Hepatocyte (in vitro differentiated cells): ENCODE data around the gene RMI2. TPM values are rescaled to one million over a fixed set of nuclear protein-coding genes. Genes with fewer than 3 reads are reported as not detected.
A peak's percentile ranks its signal among the peaks of the same experiment; 100 is the strongest.

Experiments used
- DNase-seq: peaks from one replicate; pipeline ENCODE4 v3.0.0-alpha.2; 2016; ENCODE audit warnings: low spot score
- H2AFZ ChIP-seq: fragments of 200-600 bp; sonication (generic); 2 replicates; pipeline ENCODE4 v1.6.0; 2016; ENCODE audit warnings: antibody characterized with exemption, mild to moderate bottlenecking
- H3K27ac ChIP-seq: fragments of 200-600 bp; sonication (generic); 2 replicates; pipeline ENCODE4 v1.5.1; 2016; ENCODE audit warnings: mild to moderate bottlenecking
- H3K27me3 ChIP-seq: fragments of 200-600 bp; sonication (generic); 2 replicates; pipeline ENCODE4 v1.6.1; 2016
- H3K36me3 ChIP-seq: fragments of 200-600 bp; sonication (generic); replicated peaks from 2 replicates; pipeline ENCODE4 v1.5.1; 2016; ENCODE audit warnings: low read depth; ENCODE audit not compliant: insufficient read depth
- H3K4me1 ChIP-seq: fragments of 200-600 bp; sonication (generic); 2 replicates; pipeline ENCODE4 v1.5.1; 2016; ENCODE audit warnings: mild to moderate bottlenecking, moderate library complexity; ENCODE audit not compliant: insufficient read depth
- H3K4me2 ChIP-seq: fragments of 200-600 bp; sonication (generic); 2 replicates; pipeline ENCODE4 v1.6.0; 2016
- H3K4me3 ChIP-seq: fragments of 200-600 bp; sonication (generic); 2 replicates; pipeline ENCODE4 v1.5.1; 2016; ENCODE audit warnings: mild to moderate bottlenecking
- H3K79me2 ChIP-seq: fragments of 200-600 bp; sonication (generic); 2 replicates; pipeline ENCODE4 v1.6.0; 2017; ENCODE audit warnings: mild to moderate bottlenecking
- H3K9me2 ChIP-seq: fragments of 200-600 bp; sonication (generic); replicated peaks from 2 replicates; pipeline ENCODE4 v1.6.0; 2017; ENCODE audit warnings: mild to moderate bottlenecking; ENCODE audit not compliant: insufficient read depth
- H3K9me3 ChIP-seq: fragments of 200-600 bp; sonication (generic); 2 replicates; pipeline ENCODE4 v1.5.1; 2016; ENCODE audit warnings: low read depth, mild to moderate bottlenecking
- H4K20me1 ChIP-seq: fragments of 200-600 bp; sonication (generic); 2 replicates; pipeline ENCODE4 v1.6.0; 2016; ENCODE audit warnings: mild to moderate bottlenecking; ENCODE audit not compliant: insufficient read depth, poor library complexity, severe bottlenecking
- EZH2 ChIP-seq: fragments of 200-600 bp; sonication (generic); IDR thresholded peaks from 2 replicates; pipeline ENCODE4 v1.6.1; 2016; ENCODE audit warnings: antibody characterized with exemption, mild to moderate bottlenecking, borderline replicate concordance
- EZH2phosphoT487 ChIP-seq: fragments of 200-600 bp; sonication (generic); IDR thresholded peaks from one replicate; pipeline ENCODE4 v1.6.1; 2018; ENCODE audit warnings: antibody characterized with exemption, mild to moderate bottlenecking, low read depth, moderate library complexity; ENCODE audit not compliant: unreplicated experiment, severe bottlenecking
- WGBS: methylation state at CpG from one replicate; pipeline ENCODE4 v1.1.6; 2016; ENCODE audit warnings: low lambda C conversion rate; ENCODE audit errors: missing lambda C conversion rate; 5-methylcytosine and 5-hydroxymethylcytosine counted together
- polyA plus RNA-seq: library from polyadenylated mRNA; unstranded; fragments of >200 nt; fragmentation: Nextera tagmentation; extraction: Ambion mirVana; gene quantifications from 2 replicates; pipeline ENCODE4 v1.2.1, GENCODE V29; 2016
- total RNA-seq: library from RNA; depleted of rRNA; stranded (reverse); fragments of >200 nt; gene quantifications from 2 replicates; pipeline ENCODE4 v1.2.3, GENCODE V29; 2014
- TF ChIP-seq, protein P1 (sequence below): fragments of 200-600 bp; sonication (generic); IDR thresholded peaks from 2 replicates; pipeline ENCODE4 v1.5.1; 2016; ENCODE audit warnings: antibody characterized with exemption, mild to moderate bottlenecking; ENCODE audit not compliant: poor library complexity

RMI2 gene
- total and polyA plus RNA-seq, 2 experiments from 2014 or later: 9.8 to 11.4 TPM

- Histone ChIP-seq H3K9me3 (no peaks in the 10 kb centered on the region), H2AFZ (no peak overlapping the region), H4K20me1 (no peaks in the 10 kb centered on the region), H3K4me3 (no peak overlapping the region), H3K27me3 (no peaks in the 10 kb centered on the region), H3K9me2 (no peaks in the 10 kb centered on the region), H3K36me3 (no peaks in the 10 kb centered on the region), H3K27ac (peak overlapping the region; percentile 88), H3K4me1 (peaks cover 30% of the 10 kb centered on the region), H3K4me2 (no peak overlapping the region), H3K79me2 (no peaks in the 10 kb centered on the region)
- WGBS: 77% methylated on average over 21 of the region's 21 CpGs
- DNase-seq: peak; percentile 44
- TF ChIP-seq, protein P1, sequence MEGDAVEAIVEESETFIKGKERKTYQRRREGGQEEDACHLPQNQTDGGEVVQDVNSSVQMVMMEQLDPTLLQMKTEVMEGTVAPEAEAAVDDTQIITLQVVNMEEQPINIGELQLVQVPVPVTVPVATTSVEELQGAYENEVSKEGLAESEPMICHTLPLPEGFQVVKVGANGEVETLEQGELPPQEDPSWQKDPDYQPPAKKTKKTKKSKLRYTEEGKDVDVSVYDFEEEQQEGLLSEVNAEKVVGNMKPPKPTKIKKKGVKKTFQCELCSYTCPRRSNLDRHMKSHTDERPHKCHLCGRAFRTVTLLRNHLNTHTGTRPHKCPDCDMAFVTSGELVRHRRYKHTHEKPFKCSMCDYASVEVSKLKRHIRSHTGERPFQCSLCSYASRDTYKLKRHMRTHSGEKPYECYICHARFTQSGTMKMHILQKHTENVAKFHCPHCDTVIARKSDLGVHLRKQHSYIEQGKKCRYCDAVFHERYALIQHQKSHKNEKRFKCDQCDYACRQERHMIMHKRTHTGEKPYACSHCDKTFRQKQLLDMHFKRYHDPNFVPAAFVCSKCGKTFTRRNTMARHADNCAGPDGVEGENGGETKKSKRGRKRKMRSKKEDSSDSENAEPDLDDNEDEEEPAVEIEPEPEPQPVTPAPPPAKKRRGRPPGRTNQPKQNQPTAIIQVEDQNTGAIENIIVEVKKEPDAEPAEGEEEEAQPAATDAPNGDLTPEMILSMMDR: no peak
These were observed 37.4 kb upstream of the RMI2 start for GRCh38 chr16:11307639-11308492.

DNA sequence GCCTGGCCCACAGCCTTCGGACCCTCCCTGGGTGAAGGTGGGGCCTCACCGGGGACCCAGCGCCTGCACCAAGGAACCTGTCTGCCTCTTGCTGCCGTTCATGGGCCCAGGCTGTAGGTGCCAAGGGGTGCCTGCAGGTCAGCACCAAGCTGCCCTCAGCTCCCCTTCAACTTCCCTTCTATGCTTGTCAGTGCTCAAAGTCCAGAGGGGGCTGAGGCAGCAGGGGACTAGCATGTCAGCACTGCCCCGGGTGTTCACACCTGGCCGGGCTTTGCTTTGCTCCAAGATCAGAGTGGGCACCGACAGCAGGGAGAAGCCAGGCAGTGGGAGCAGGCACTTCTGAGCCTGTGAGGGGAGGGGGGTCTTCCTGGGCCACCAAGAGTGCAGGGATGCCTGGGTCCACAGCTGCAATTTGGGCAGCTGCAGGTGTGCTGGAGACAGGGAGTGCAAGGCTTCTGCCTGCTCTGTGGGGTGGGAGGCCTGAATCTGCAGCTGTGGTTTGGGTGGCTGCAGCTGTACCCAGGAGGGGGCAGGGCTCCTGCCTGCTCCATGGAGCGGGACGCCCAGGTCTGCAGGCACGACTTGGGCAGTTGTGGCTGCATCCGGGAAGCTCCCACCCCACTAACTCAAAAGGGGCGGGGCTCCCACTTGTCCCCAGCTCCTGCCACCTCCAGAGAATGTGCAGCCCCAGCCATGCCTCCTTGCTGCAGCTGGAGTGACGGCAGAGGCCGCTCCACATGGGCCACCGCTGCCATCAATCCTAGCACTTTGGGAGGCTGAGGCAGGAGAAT lies 36.6 kb upstream of the RMI2 start:
- no peak for DNase-seq

GRCh38 chr16:11309895-11310633 lies 35.2 kb upstream of the RMI2 start:
- Histone ChIP-seq H4K20me1 (no peaks in the 10 kb centered on the region), H3K4me2 (no peak overlapping the region), H3K27ac (peak overlapping the region; percentile 16), H3K27me3 (no peaks in the 10 kb centered on the region), H3K79me2 (no peaks in the 10 kb centered on the region), H2AFZ (no peak overlapping the region), H3K36me3 (no peaks in the 10 kb centered on the region), H3K9me3 (no peaks in the 10 kb centered on the region), H3K9me2 (no peaks in the 10 kb centered on the region), H3K4me3 (no peak overlapping the region), H3K4me1 (peaks cover 29% of the 10 kb centered on the region)
- WGBS: 71% methylated on average over 9 of the region's 9 CpGs
- TF ChIP-seq EZH2 (no peak), EZH2phosphoT487 (no peak)
- DNase-seq: no peak

More for the DNA sequence above, 36.6 kb upstream of the RMI2 start:
- 83% methylated on average over 14 of the region's 15 CpGs for WGBS
- Histone ChIP-seq H3K79me2 (no peaks in the 10 kb centered on the region), H3K4me1 (peaks cover 28% of the 10 kb centered on the region), H2AFZ (no peak overlapping the region), H3K4me2 (no peak overlapping the region), H3K36me3 (no peaks in the 10 kb centered on the region), H3K27ac (peak overlapping the region; percentile 88), H3K9me3 (no peaks in the 10 kb centered on the region), H3K4me3 (no peak overlapping the region), H3K9me2 (no peaks in the 10 kb centered on the region), H4K20me1 (no peaks in the 10 kb centered on the region), H3K27me3 (no peaks in the 10 kb centered on the region)
- TF ChIP-seq EZH2: no peak
- TF ChIP-seq, protein P1: no peak
